GM23338 (cell line): Measurements from ENCODE around the gene SERPINB6. TPM values are rescaled to one million over a fixed set of nuclear protein-coding genes. Genes with fewer than 3 reads are reported as not detected.

ENCODE experiments used
- ATAC-seq: fragments of 200-7000 bp; cut with Tn5 transposase; 3 replicates; pipeline ENCODE4 v1.9.1; 2020
- DNase-seq: peaks from one replicate; pipeline ENCODE4 v3.0.0-alpha.2; 2015; ENCODE audit warnings: low spot score
- H2AFZ ChIP-seq: fragments of 200-600 bp; sonication (generic); 2 replicates; pipeline ENCODE4 v1.8.0; 2016; ENCODE audit warnings: antibody characterized with exemption, mild to moderate bottlenecking, moderate library complexity
- H3F3A ChIP-seq: fragments of 200-600 bp; sonication (generic); replicated peaks from 2 replicates; pipeline ENCODE4 v1.8.0; 2017; ENCODE audit warnings: antibody characterized with exemption, mixed run types, low read depth
- H3K27ac ChIP-seq: fragments of 200-600 bp; sonication (generic); 2 replicates; pipeline ENCODE4 v1.6.1; 2016; ENCODE audit warnings: low read depth
- H3K27me3 ChIP-seq: fragments of 200-600 bp; sonication (generic); 2 replicates; pipeline ENCODE4 v1.8.0; 2016; ENCODE audit warnings: mild to moderate bottlenecking, mixed run types, moderate library complexity; ENCODE audit not compliant: insufficient read depth
- H3K36me3 ChIP-seq: fragments of 200-600 bp; sonication (generic); 2 replicates; pipeline ENCODE4 v1.8.0; 2016; ENCODE audit warnings: mild to moderate bottlenecking; ENCODE audit not compliant: insufficient read depth
- H3K4me1 ChIP-seq: fragments of 200-600 bp; sonication (generic); 2 replicates; pipeline ENCODE4 v1.8.0; 2016; ENCODE audit warnings: mild to moderate bottlenecking, moderate library complexity; ENCODE audit not compliant: insufficient read depth
- H3K4me2 ChIP-seq: fragments of 200-600 bp; sonication (generic); 2 replicates; pipeline ENCODE4 v1.7.1; 2017; ENCODE audit warnings: mixed run types
- H3K4me3 ChIP-seq: fragments of 200-600 bp; sonication (generic); 2 replicates; pipeline ENCODE4 v1.6.1; 2016; ENCODE audit warnings: mixed run types
- H3K79me2 ChIP-seq: fragments of 200-600 bp; sonication (generic); replicated peaks from 2 replicates; pipeline ENCODE4 v1.8.0; 2017; ENCODE audit warnings: mild to moderate bottlenecking; ENCODE audit not compliant: insufficient read depth
- H3K9me2 ChIP-seq: fragments of 200-600 bp; sonication (generic); 2 replicates; pipeline ENCODE4 v1.8.0; 2017; ENCODE audit not compliant: insufficient read depth
- H4K20me1 ChIP-seq: fragments of 200-600 bp; sonication (generic); replicated peaks from 2 replicates; pipeline ENCODE4 v1.8.0; 2017; ENCODE audit warnings: mild to moderate bottlenecking; ENCODE audit not compliant: insufficient read depth
- H3K27ac Mint-ChIP-seq: 2 replicates; pipeline ENCODE4 v1.8.0; 2020; ENCODE audit warnings: inconsistent platforms, mild to moderate bottlenecking, moderate library complexity, mixed read lengths
- H3K27me3 Mint-ChIP-seq: 3 replicates; pipeline ENCODE4 v1.8.0; 2022; ENCODE audit warnings: low read depth, mild to moderate bottlenecking, moderate library complexity, mixed read lengths, inconsistent platforms; ENCODE audit not compliant: insufficient read depth, poor library complexity
- H3K36me3 Mint-ChIP-seq: 3 replicates; pipeline ENCODE4 v1.8.0; 2021; ENCODE audit warnings: low read depth, mild to moderate bottlenecking, inconsistent platforms, moderate library complexity, mixed read lengths
- H3K4me1 Mint-ChIP-seq: 3 replicates; pipeline ENCODE4 v1.8.0; 2020; ENCODE audit warnings: mild to moderate bottlenecking, inconsistent platforms, mixed read lengths
- H3K4me3 Mint-ChIP-seq: 3 replicates; pipeline ENCODE4 v1.8.0; 2021; ENCODE audit warnings: moderate library complexity, mild to moderate bottlenecking, inconsistent platforms, mixed read lengths
- H3K9me3 Mint-ChIP-seq: 3 replicates; pipeline ENCODE4 v1.8.0; 2020; ENCODE audit warnings: moderate library complexity, mild to moderate bottlenecking, inconsistent platforms, mixed read lengths
- CREB1 ChIP-seq: fragments of 250-450 bp; sonication (Bioruptor Pico); IDR thresholded peaks from 2 replicates; pipeline ENCODE4 v1.5.0; 2020; ENCODE audit warnings: low read depth, mild to moderate bottlenecking, moderate library complexity
- ETS1 ChIP-seq: IDR thresholded peaks from 2 replicates; pipeline ENCODE4 v1.6.1; 2016; ENCODE audit warnings: antibody characterized with exemption
- EZH2 ChIP-seq: fragments of 200-600 bp; sonication (generic); IDR thresholded peaks from one replicate; pipeline ENCODE4 v1.8.0; 2017; ENCODE audit warnings: antibody characterized with exemption, mild to moderate bottlenecking, low read depth; ENCODE audit not compliant: unreplicated experiment
- EZH2phosphoT487 ChIP-seq: fragments of 200-600 bp; sonication (generic); IDR thresholded peaks from one replicate; pipeline ENCODE4 v1.8.1; 2018; ENCODE audit warnings: antibody characterized with exemption; ENCODE audit not compliant: unreplicated experiment
- JUNB ChIP-seq: IDR thresholded peaks from one replicate; pipeline ENCODE4 v1.6.1; 2016; ENCODE audit warnings: antibody characterized with exemption; ENCODE audit not compliant: unreplicated experiment
- NANOG ChIP-seq: IDR thresholded peaks from 2 replicates; pipeline ENCODE4 v1.6.1; 2016; ENCODE audit warnings: antibody characterized with exemption, borderline replicate concordance
- POLR2AphosphoS5 ChIP-seq: IDR thresholded peaks from 2 replicates; pipeline ENCODE4 v1.6.1; 2016; ENCODE audit warnings: antibody characterized with exemption, low read depth
- REST ChIP-seq: IDR thresholded peaks from one replicate; pipeline ENCODE4 v1.6.1; 2018; ENCODE audit warnings: antibody characterized with exemption; ENCODE audit not compliant: unreplicated experiment
- STAT1 ChIP-seq: IDR thresholded peaks from one replicate; pipeline ENCODE4 v1.6.1; 2016; ENCODE audit warnings: antibody characterized with exemption; ENCODE audit not compliant: unreplicated experiment
- ZNF114 ChIP-seq: fragments of 250-450 bp; sonication (Bioruptor Pico); IDR thresholded peaks from 2 replicates; pipeline ENCODE4 v1.5.0; 2020; ENCODE audit warnings: mild to moderate bottlenecking, moderate library complexity
- ZNF331 ChIP-seq: fragments of 250-450 bp; sonication (Bioruptor Pico); IDR thresholded peaks from 2 replicates; pipeline ENCODE4 v1.5.0; 2020; ENCODE audit warnings: low read depth, mild to moderate bottlenecking, moderate library complexity
- polyA plus RNA-seq: library from polyadenylated mRNA; unstranded; fragments of >200 nt; fragmentation: Nextera tagmentation; extraction: Ambion mirVana; gene quantifications from 2 replicates; pipeline ENCODE4 v1.2.1, GENCODE V29; 2016
- total RNA-seq: library from RNA; depleted of rRNA; stranded (reverse); fragments of >200 nt; shearing (Covaris generic); gene quantifications from 2 replicates; pipeline ENCODE4 v1.2.3, GENCODE V29; 2014
- TF ChIP-seq, protein P1 (sequence below), 2 experiments: fragments of 200-600 bp in 1 of 2; sonication (generic) in 1 of 2; conservative IDR thresholded peaks; 2 replicates each; pipeline versions ENCODE4 v1.5.1 to v1.6.1; 2016 to 2017; ENCODE audit warnings: antibody characterized with exemption in 2 of 2, low read depth in 2 of 2, mild to moderate bottlenecking in 2 of 2, moderate library complexity in 1 of 2
- TF ChIP-seq, protein P2 (sequence below): fragments of 250-450 bp; sonication (Bioruptor Pico); IDR thresholded peaks from 2 replicates; pipeline ENCODE4 v1.5.0; 2020; ENCODE audit warnings: mild to moderate bottlenecking, moderate library complexity

The SERPINB6 gene
- total and polyA plus RNA-seq, 2 experiments from 2014 or later = 25.9 to 38.5 TPM

- Histone ChIP-seq H3K4me3 (no peak overlapping the region), H4K20me1 (no peaks in the 10 kb centered on the region), H3K36me3 (no peaks in the 10 kb centered on the region), H3K4me2 (no peak overlapping the region), H3K4me1 (peaks cover 23% of the 10 kb centered on the region), H3K79me2 (no peaks in the 10 kb centered on the region), H3K9me2 (0 out of 2 replicates have a peak, but pooled peaks cover 1% of the 10 kb centered on the region), H3K27ac (no peak overlapping the region), H3K27me3 (no peaks in the 10 kb centered on the region), H2AFZ (no peak overlapping the region), H3F3A (0 out of 2 replicates have a peak, but pooled peaks cover 5% of the 10 kb centered on the region)
- no peak overlapping the region for H3K27ac Mint-ChIP-seq
- H3K4me3 Mint-ChIP-seq = no peak overlapping the region
- DNase-seq = no peak
- TF ChIP-seq REST = no peak
- no peak for TF ChIP-seq JUNB
- TF ChIP-seq ZNF114 = no peak
- TF ChIP-seq, protein P1, sequence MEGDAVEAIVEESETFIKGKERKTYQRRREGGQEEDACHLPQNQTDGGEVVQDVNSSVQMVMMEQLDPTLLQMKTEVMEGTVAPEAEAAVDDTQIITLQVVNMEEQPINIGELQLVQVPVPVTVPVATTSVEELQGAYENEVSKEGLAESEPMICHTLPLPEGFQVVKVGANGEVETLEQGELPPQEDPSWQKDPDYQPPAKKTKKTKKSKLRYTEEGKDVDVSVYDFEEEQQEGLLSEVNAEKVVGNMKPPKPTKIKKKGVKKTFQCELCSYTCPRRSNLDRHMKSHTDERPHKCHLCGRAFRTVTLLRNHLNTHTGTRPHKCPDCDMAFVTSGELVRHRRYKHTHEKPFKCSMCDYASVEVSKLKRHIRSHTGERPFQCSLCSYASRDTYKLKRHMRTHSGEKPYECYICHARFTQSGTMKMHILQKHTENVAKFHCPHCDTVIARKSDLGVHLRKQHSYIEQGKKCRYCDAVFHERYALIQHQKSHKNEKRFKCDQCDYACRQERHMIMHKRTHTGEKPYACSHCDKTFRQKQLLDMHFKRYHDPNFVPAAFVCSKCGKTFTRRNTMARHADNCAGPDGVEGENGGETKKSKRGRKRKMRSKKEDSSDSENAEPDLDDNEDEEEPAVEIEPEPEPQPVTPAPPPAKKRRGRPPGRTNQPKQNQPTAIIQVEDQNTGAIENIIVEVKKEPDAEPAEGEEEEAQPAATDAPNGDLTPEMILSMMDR (conservative IDR thresholded peaks at IDR 0.05; ENCODE audit: low read depth in 2 of 2) = no peak
- no peak for TF ChIP-seq ETS1
- TF ChIP-seq, protein P2, sequence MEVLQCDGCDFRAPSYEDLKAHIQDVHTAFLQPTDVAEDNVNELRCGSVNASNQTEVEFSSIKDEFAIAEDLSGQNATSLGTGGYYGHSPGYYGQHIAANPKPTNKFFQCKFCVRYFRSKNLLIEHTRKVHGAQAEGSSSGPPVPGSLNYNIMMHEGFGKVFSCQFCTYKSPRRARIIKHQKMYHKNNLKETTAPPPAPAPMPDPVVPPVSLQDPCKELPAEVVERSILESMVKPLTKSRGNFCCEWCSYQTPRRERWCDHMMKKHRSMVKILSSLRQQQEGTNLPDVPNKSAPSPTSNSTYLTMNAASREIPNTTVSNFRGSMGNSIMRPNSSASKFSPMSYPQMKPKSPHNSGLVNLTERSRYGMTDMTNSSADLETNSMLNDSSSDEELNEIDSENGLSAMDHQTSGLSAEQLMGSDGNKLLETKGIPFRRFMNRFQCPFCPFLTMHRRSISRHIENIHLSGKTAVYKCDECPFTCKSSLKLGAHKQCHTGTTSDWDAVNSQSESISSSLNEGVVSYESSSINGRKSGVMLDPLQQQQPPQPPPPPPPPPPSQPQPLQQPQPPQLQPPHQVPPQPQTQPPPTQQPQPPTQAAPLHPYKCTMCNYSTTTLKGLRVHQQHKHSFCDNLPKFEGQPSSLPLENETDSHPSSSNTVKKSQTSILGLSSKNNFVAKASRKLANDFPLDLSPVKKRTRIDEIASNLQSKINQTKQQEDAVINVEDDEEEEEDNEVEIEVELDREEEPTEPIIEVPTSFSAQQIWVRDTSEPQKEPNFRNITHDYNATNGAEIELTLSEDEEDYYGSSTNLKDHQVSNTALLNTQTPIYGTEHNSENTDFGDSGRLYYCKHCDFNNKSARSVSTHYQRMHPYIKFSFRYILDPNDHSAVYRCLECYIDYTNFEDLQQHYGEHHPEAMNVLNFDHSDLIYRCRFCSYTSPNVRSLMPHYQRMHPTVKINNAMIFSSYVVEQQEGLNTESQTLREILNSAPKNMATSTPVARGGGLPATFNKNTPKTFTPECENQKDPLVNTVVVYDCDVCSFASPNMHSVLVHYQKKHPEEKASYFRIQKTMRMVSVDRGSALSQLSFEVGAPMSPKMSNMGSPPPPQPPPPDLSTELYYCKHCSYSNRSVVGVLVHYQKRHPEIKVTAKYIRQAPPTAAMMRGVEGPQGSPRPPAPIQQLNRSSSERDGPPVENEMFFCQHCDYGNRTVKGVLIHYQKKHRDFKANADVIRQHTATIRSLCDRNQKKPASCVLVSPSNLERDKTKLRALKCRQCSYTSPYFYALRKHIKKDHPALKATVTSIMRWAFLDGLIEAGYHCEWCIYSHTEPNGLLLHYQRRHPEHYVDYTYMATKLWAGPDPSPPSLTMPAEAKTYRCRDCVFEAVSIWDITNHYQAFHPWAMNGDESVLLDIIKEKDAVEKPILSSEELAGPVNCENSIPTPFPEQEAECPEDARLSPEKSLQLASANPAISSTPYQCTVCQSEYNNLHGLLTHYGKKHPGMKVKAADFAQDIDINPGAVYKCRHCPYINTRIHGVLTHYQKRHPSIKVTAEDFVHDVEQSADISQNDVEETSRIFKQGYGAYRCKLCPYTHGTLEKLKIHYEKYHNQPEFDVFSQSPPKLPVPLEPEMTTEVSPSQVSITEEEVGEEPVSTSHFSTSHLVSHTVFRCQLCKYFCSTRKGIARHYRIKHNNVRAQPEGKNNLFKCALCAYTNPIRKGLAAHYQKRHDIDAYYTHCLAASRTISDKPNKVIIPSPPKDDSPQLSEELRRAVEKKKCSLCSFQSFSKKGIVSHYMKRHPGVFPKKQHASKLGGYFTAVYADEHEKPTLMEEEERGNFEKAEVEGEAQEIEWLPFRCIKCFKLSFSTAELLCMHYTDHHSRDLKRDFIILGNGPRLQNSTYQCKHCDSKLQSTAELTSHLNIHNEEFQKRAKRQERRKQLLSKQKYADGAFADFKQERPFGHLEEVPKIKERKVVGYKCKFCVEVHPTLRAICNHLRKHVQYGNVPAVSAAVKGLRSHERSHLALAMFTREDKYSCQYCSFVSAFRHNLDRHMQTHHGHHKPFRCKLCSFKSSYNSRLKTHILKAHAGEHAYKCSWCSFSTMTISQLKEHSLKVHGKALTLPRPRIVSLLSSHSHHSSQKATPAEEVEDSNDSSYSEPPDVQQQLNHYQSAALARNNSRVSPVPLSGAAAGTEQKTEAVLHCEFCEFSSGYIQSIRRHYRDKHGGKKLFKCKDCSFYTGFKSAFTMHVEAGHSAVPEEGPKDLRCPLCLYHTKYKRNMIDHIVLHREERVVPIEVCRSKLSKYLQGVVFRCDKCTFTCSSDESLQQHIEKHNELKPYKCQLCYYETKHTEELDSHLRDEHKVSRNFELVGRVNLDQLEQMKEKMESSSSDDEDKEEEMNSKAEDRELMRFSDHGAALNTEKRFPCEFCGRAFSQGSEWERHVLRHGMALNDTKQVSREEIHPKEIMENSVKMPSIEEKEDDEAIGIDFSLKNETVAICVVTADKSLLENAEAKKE (CRISPR knock-in tag) = no peak
- TF ChIP-seq EZH2 = no peak
- no peak for TF ChIP-seq CREB1 (CRISPR knock-in tag)
- TF ChIP-seq POLR2AphosphoS5 = no peak
- TF ChIP-seq STAT1 = no peak
- no peak for TF ChIP-seq EZH2phosphoT487
- no peak for TF ChIP-seq NANOG
- no peak for TF ChIP-seq ZNF331 (CRISPR knock-in tag)
- no peak for ATAC-seq
- 0 out of 3 replicates have a peak, but pooled peaks cover under 1% of the 10 kb centered on the region for H3K9me3 Mint-ChIP-seq
- H3K4me1 Mint-ChIP-seq = peaks cover 26% of the 10 kb centered on the region
- peaks cover 2% of the 10 kb centered on the region for H3K27me3 Mint-ChIP-seq
- no peaks in the 10 kb centered on the region for H3K36me3 Mint-ChIP-seq
These were observed 6.6 kb upstream of the SERPINB6 start for GRCh38 chr6:2977799-2978590.
